ENCODE data around the gene PHF23.

Gene PHF23

GRCh38 chr17:7237761-7238419, 1.4 kb downstream of the PHF23 start:
- DNase-seq = peak; percentile 84

- DNase-seq = no peak
These were observed 1.9 kb downstream of the PHF23 start for GRCh38 chr17:7237266-7237760.

- DNase-seq = no peak
These were observed 2.4 kb downstream of the PHF23 start for GRCh38 chr17:7236808-7237207.

- no peak for DNase-seq
These were observed 3.3 kb downstream of the PHF23 start for GRCh38 chr17:7235693-7236665.

- DNase-seq = peak; percentile 97
These were observed 4.9 kb downstream of the PHF23 start, which contains the start of gene DVL2 for GRCh38 chr17:7234083-7234951. Gene DVL2, minus strand, starts transcription at chr17:7234517. Its CDS starts 255 bp downstream, at chr17:7234262.

- no peak for DNase-seq
These were observed 5.6 kb downstream of the PHF23 start for GRCh38 chr17:7233701-7234082.

GRCh38 chr17:7232114-7232513, 7.1 kb downstream of the PHF23 start:
- DNase-seq = no peak

GRCh38 chr17:7229504-7229903, 9.8 kb downstream of the PHF23 start:
- peak; percentile 30 for DNase-seq

- DNase-seq = no peak
These were observed 10.3 kb downstream of the PHF23 start for GRCh38 chr17:7228920-7229319.

GRCh38 chr17:7226721-7227710, 12.2 kb downstream of the PHF23 start:
- DNase-seq = no peak

- no peak for DNase-seq
These were observed 13.4 kb downstream of the PHF23 start for GRCh38 chr17:7225711-7226331.

- DNase-seq = no peak
These were observed 14.6 kb downstream of the PHF23 start for GRCh38 chr17:7224661-7225111.

- DNase-seq = no peak
These were observed 15.1 kb downstream of the PHF23 start for GRCh38 chr17:7224110-7224509.

- no peak for DNase-seq
These were observed 15.9 kb downstream of the PHF23 start for GRCh38 chr17:7223375-7223774.

GRCh38 chr17:7222972-7223292, 16.3 kb downstream of the PHF23 start:
- DNase-seq = peak; percentile 36

- DNase-seq = no peak
These were observed 16.9 kb downstream of the PHF23 start for GRCh38 chr17:7222093-7222971.

GRCh38 chr17:7221278-7222092, 17.8 kb downstream of the PHF23 start:
- no peak for DNase-seq

GRCh38 chr17:7220593-7221277, 18.5 kb downstream of the PHF23 start:
- no peak for DNase-seq

Measured in left hindlimb (tissue), 1 donor.